Stimulated activated CD4-positive, alpha-beta T cell treated with anti-CD3 and anti-CD28 coated beads, Interleukin-1b, Interleukin-23, amount 100 ng/mL, for 24 hours (primary cell): Measurements from ENCODE around the gene EIF4E.

Source experiments
- DNase-seq, 4 experiments: peaks; one replicate each; pipeline ENCODE4 v3.0.0-alpha.2; 2020; ENCODE audit warnings: low read depth in 4 of 4, low spot score in 1 of 4

EIF4E gene, protein sequence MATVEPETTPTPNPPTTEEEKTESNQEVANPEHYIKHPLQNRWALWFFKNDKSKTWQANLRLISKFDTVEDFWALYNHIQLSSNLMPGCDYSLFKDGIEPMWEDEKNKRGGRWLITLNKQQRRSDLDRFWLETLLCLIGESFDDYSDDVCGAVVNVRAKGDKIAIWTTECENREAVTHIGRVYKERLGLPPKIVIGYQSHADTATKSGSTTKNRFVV

GRCh38 chr4:98928505-98929340 is at the start of gene EIF4E:
TSS of gene EIF4E (minus strand) at chr4:98929133. CDS start at chr4:98929112, 21 bp downstream.
- peak; percentile 74 to 92 (median 90) for DNase-seq

GRCh38 chr4:98977557-98977956 is 48.6 kb upstream of the EIF4E start:
- no peak for DNase-seq

- DNase-seq: no peak
Observed at GRCh38 chr4:98976716-98977115, 47.8 kb upstream of the EIF4E start.

- DNase-seq: no peak
Observed at GRCh38 chr4:98969878-98970785, 41.2 kb upstream of the EIF4E start.

- DNase-seq: no peak
Observed at GRCh38 chr4:98967786-98968329, 38.9 kb upstream of the EIF4E start.

GRCh38 chr4:98966926-98967325 is 38.0 kb upstream of the EIF4E start:
- DNase-seq: no peak

DNA sequence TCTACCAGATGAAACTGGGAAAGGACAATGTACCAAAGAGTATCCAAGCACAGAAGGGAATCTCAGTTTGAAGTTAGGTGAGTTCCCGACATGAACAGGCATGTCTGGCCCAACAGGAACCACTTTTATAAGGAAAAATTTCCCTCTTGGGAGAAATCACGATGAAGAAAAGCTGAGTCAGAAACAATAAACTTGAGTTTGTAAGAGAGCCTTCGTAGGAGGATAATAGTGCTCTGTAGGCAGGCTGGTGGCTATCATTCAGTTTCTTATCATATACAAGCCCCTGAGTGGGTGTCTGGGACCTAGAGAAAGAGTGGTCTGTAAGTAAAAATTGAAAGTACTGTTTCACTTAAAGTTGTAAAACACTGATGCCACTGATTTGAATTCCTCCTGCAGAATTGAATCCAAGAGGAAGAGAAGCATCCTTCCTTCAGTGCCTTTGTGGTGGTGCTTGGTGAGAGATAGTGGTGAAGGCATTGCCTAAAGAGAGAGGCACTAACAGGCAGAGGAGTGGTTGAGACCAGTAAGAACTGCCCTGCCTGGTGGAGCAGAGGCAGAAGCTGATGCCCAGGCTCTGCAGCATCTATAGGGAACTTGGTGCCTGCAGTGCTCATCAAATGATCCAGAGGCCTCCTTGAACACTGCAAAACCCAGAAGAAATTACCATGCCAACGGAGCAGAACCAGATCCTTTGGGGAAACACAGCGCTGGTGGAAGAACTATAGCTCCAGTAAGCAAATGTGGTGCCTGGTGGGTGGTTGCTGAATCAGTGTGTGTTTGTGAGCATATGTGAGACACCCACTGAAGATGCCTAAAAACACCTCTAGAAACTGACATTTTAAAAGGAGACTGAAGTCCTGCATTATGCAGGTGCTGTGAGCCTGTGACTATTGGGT is 34.9 kb upstream of the EIF4E start:
- DNase-seq: no peak

GRCh38 chr4:98961770-98962169 is 32.8 kb upstream of the EIF4E start:
- DNase-seq: no peak

- DNase-seq: no peak
Observed at GRCh38 chr4:98959411-98959810, 30.5 kb upstream of the EIF4E start.

- DNase-seq: no peak
Observed at GRCh38 chr4:98958065-98958464, 29.1 kb upstream of the EIF4E start.

DNA sequence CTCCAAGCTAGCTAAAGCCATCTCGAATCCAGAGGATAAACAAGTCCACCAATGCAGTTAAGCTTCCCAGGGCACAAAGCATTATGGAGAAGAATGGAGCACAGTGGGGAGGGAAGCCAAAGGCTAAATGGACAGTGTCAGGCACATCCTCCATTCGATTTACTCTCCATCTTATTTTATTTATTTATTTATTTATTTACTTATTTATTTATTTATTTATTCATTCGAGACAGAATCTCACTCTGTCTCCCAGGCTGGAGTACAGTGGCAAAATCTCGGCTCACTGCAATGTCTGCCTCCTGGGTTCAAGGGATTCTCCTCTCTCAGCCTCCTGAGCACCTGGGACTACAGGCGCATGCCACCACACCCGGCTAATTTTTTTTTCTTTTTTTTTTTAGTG is 26.3 kb upstream of the EIF4E start:
- no peak for DNase-seq

- DNase-seq: no peak
Observed at GRCh38 chr4:98951710-98952109, 22.8 kb upstream of the EIF4E start.

- no peak for DNase-seq
Observed at GRCh38 chr4:98950925-98951324, 22.0 kb upstream of the EIF4E start.

DNA sequence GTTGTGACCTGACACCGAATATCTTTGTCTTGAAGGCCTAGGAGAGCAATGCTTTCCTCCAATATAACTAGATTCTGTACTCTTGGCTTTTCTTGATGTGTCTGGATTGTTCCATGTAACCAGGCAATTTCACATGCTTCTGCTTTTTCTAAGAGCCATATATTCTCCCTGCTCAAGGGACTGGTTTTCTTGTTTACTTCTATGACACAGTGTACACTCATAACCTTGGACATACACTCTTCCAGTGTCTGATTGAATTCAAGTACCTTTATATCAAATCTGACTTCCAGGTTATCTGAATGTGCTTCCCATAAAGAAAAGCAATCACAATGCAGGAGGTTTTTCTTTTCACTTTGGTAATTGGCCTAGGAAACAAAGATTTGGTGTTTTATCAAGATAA is 17.4 kb upstream of the EIF4E start:
- DNase-seq: no peak

- no peak for DNase-seq
Observed at GRCh38 chr4:98945297-98945850, 16.4 kb upstream of the EIF4E start.

- DNase-seq: no peak
Observed at GRCh38 chr4:98939892-98940298, 11.0 kb upstream of the EIF4E start.

- no peak for DNase-seq
Observed at GRCh38 chr4:98939438-98939837, 10.5 kb upstream of the EIF4E start.

DNA sequence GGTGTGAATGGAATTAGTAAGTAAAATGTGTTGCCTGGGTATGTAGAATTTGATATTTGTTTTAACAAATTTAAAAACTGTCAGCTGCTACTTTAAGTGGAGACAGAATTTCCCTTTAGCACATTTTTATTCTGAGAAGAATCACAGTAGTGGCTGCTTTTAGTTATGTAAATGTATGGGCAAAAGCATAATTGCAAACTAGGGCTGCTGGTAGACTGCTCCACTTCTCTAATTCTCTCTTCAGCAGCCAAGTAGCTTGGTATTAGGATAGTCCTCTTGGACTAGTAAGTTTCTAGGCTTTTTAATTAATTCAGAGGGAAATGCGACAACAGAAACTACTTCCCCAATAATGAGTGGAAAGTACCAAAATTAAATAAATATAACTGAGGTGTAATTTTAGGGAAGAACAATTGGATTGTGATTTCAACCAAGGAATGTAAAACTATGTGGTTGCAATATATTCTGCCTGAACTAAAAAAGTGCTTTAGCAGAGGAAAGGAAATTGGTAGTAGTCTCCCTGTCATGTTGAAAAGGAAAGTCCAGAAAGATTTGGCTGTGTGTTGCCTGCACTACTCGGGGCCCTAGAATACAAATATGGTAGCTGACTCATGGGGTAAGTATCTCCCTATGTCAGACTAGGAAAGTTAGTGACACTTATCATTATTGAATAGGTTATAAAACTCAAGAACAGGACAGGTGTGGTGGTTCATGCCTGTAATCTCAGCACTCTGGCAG is 9.2 kb upstream of the EIF4E start:
- no peak for DNase-seq

- DNase-seq: no peak
Observed at GRCh38 chr4:98935633-98936032, 6.7 kb upstream of the EIF4E start.
